IPS-NIHi11 (cell line): ENCODE measurements around the gene RASGRP3.

Source experiments
- DNase-seq: peaks from one replicate; pipeline ENCODE4 v3.0.0; 2012; ENCODE audit warnings: mixed read lengths, low spot score

RASGRP3 gene

GRCh38 chr2:33525666-33526065 is 49.2 kb downstream of the RASGRP3 start:
- no peak for DNase-seq

GRCh38 chr2:33526132-33526531 is 49.7 kb downstream of the RASGRP3 start:
- no peak for DNase-seq

- no peak for DNase-seq
Observed at GRCh38 chr2:33526921-33527320, 50.5 kb downstream of the RASGRP3 start.

GRCh38 chr2:33528441-33528950 is 52.0 kb downstream of the RASGRP3 start:
- DNase-seq: no peak

- no peak for DNase-seq
Observed at GRCh38 chr2:33529771-33530481, 53.5 kb downstream of the RASGRP3 start.

- no peak for DNase-seq
Observed at GRCh38 chr2:33530690-33531548, 54.5 kb downstream of the RASGRP3 start.

- DNase-seq: no peak
Observed at GRCh38 chr2:33531549-33532059, 55.2 kb downstream of the RASGRP3 start.

- DNase-seq: no peak
Observed at GRCh38 chr2:33532146-33532545, 55.7 kb downstream of the RASGRP3 start.

- DNase-seq: no peak
Observed at GRCh38 chr2:33532966-33533365, 56.5 kb downstream of the RASGRP3 start.

GRCh38 chr2:33535421-33535820 is 59.0 kb downstream of the RASGRP3 start:
- DNase-seq: no peak

- DNase-seq: no peak
Observed at GRCh38 chr2:33541243-33541642, 64.8 kb downstream of the RASGRP3 start.

GRCh38 chr2:33550206-33550605 is 73.8 kb downstream of the RASGRP3 start:
- no peak for DNase-seq

GRCh38 chr2:33552758-33553461 is 76.5 kb downstream of the RASGRP3 start:
- DNase-seq: no peak

- DNase-seq: no peak
Observed at GRCh38 chr2:33555681-33556080, 79.2 kb downstream of the RASGRP3 start.

GRCh38 chr2:33559328-33559727 is 82.9 kb downstream of the RASGRP3 start:
- DNase-seq: no peak

GRCh38 chr2:33560017-33560416 is 83.6 kb downstream of the RASGRP3 start:
- DNase-seq: no peak

- no peak for DNase-seq
Observed at GRCh38 chr2:33561872-33562271, 85.4 kb downstream of the RASGRP3 start.

GRCh38 chr2:33570681-33571080 is 94.2 kb downstream of the RASGRP3 start:
- DNase-seq: no peak

- DNase-seq: no peak
Observed at GRCh38 chr2:33573657-33574056, 97.2 kb downstream of the RASGRP3 start.

GRCh38 chr2:33577084-33577483 is 100.6 kb downstream of the RASGRP3 start:
- DNase-seq: no peak

- no peak for DNase-seq
Observed at GRCh38 chr2:33577668-33578067, 101.2 kb downstream of the RASGRP3 start.

GRCh38 chr2:33579227-33579626 is 102.8 kb downstream of the RASGRP3 start:
- DNase-seq: no peak
